Cerebellar nuclear complex (tissue), 1 donor: Measurements from ENCODE around the gene CCDC30.
"Not testable (repeated sequence)": the region's sequence is repeated elsewhere in the genome, so short reads cannot be mapped to it uniquely, and the experiment has no call there.

ENCODE experiments used
- DNase-seq, 2 experiments: peaks; one replicate each; lab custom pipeline; 2025; lab: John Stamatoyannopoulos, UW

The CCDC30 gene

DNA sequence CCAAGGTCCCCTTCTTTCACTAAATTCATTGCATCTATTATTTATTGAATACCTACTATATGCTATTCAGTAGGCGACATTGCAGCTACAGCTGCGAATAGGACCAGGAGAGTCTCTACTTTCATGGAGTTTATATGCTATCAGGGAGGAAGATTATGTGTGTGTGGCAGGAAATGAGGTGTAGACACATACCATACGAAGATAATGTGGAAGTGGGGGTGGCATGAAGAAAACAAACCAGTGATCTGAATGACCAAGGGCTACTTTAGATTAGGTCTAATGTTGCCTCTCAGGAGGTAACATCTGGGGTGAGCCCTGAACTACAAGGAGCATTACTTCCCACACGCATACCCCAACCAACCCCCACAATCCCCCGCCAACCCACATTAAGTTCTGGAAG, 194.1 kb downstream of the CCDC30 start:
- no peak for DNase-seq

DNA sequence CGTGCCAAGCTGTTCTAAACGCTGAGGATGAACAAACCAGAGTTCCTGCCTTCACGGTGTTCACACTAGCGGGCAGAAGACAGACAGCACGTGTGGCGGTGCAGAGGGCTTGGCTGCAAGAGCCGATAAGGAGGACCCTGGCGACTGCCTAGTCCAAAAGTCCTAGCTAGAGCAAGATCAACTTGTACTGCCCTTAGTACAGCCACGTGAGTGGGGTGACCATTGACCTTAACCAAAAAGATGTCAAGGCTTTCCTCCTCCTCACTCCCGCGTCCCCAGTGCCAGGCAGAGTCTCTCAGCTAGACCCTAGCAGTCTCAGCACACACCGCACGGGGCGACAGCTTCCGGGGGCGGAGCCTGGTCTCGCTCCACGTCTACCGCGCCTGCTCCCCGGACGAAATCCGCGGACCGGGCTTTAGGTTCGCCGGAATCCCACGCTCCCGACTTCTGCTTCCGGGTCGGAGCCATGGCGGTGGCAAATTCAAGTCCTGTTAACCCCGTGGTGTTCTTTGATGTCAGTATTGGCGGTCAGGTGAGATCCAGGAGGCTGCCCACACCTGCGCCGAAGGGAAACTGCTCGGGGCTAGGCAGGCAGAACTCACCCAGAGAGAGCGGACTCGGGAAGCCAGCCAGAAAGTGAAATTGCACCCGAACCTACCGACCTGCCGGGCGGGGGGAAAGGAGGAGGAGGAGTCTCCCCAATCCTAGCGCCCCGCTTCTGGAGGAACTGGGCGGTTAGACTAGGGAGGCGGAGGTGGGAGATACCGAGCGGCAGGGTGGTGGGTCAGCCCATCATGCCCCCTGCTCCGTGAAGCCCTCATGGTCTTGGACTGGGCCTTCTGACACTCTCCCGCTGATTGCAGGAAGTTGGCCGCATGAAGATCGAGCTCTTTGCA, 195.1 kb downstream of the CCDC30 start, which contains the start of gene PPIH:
TSS of gene PPIH (plus strand) at position 443 of the 896 bp plus-strand sequence. CDS start at position 467, 24 bp downstream.
- DNase-seq = peak; percentile 31 to 84

- DNase-seq = no peak
Measured at GRCh38 chr1:42658877-42659337, 195.8 kb downstream of the CCDC30 start.

DNA sequence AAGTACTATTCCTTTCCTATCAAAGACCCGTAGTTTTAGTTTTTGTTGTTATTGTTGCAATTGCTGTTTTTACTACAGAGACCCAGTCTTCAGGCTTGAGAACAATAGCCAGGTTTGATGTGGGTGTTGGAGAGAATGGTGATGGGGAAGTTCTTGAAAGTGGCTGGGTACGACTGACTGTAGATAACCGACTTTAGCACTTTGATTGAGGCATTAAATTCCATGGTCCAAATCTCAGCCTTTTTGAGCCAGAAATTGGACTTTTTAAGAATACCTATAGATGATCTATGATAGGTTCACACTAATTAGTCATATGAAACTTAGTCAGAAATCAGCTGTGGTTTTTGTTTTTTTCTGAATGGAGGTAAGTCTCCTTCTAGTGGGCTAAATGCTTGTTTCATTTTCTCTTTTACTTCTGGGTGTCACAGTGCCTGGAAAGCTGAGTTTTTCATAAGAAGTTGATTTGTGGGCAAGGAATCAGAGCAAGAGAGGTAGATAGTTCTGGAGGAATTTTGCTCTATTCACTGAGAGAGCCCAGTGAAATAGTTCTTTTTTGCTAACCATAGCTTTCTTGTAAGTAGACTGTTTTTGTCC, 197.9 kb downstream of the CCDC30 start:
- no peak for DNase-seq

DNA sequence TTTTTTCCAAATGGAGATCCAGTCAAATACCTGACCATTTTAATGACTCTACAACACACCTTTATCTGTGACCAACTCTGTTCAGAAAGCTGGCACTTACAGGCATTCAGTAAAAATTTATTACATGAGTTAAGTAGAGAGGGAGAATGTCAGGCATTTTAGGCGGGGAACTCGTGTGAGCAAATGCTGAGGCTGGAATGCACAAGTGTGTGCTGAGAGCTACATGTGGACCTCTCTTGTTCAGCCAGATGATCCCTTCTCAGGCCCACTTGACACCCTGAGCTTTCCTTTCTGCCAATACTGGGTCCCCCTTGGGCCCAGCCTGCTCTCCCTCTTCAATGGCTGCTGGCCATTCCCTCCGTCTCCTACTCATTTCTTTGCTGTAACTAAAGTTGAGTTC, 206.8 kb downstream of the CCDC30 start:
- no peak for DNase-seq

DNA sequence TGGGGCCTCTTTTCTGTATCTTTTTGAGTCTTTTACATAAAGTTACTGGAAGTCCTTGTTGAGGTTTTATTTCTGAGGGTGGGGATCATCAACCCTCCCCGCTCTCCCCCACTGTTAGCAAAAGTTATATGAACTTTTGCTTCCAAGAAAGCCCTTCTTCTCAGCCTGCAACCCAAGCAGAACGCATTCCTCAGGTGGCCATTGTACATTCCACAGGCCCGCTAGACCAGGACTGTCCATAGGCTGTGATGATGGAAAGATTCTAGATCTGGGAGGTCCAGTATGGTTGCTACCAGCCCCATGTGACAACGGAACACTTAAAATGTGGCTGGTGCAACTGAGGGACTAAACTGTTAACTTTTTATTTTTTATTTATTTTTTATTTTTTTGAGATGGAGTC, 207.3 kb downstream of the CCDC30 start:
- no peak for DNase-seq

DNA sequence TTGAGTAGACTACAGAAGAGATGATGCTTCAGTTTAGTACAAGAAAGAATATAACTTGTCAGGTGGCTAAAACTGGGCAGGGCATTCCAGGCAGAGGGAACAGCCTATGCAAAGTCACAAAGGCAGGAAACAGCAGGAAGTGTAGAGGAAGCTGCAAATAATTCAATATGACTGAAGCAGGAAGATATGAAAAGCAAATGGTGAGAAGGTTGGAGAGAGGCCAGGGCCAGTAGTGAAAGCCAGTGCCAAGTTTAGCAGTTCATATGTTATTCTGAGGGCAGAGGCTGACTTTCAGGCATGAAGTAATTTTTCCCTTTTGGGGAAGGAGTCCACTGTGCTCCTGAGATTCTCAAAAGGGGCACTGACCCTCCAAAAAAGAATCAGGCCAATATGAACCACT, 211.1 kb downstream of the CCDC30 start:
- DNase-seq = no peak

DNA sequence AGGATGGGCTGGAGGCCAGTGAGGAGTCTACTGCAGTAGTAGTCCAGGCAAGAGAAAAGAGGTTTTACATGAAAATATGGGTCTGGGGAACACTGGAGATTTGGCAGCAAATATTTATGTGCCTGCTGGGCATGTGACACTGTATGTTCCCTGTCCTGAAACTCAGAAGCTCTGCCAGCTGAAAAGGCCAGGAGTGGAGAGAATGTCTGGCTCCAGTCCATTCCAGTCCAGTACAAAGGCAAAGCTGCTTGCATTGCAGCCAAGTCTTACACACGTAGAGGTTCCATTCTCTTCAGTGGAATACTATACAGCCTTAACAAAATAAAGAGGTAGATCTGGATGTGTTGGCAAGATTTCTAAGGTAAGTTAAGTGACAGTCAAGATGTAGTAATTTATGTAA, 211.6 kb downstream of the CCDC30 start:
- DNase-seq = no peak

DNA sequence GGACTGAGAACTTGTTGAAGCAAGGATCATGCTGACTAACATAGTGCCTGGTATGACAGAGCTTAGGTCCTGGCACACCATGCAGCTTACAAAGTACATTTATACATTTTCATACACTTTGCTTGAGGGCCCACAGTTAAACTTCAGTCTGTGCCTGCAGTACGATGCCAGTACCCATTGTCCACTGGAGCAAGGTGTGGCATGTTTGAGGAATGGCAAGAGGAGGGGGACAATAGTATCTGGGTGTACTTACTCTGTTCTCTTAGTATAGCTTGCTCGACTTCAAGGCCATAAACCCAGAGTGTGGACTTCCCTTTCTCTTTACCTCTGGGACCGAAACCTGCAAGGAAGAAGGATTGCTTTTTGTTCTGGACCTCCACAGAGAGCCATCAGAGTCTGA, 212.4 kb downstream of the CCDC30 start:
- no peak for DNase-seq

DNA sequence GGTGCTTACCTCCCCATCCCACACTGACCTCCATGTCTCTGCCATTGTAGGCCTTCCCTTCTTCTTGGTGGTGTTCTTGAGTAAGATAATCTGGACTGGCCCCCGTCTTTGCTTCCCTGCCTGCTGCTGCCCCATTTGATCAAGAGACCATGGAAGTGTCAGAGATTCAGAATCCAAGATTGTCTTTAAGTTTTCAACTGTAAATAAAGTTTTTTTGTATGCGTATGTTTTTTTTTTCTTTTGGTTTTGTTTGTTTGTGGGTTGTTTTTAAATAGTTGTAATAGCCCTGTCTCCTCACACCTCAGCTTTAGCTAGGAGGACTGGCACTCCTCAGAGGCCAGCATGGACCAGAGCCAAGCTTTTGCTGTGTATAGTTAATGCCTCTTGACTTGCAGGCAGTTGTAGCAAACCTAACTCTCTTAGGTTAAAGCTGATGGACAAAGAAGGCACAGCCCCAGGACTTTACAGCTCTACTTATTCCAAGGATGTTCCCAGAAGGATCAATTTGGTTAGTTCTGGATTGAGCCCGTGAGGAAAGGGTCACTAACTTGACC, 213.5 kb downstream of the CCDC30 start:
- DNase-seq = no peak

GRCh38 chr1:42679364-42679983, 216.4 kb downstream of the CCDC30 start:
- DNase-seq = no peak

DNA sequence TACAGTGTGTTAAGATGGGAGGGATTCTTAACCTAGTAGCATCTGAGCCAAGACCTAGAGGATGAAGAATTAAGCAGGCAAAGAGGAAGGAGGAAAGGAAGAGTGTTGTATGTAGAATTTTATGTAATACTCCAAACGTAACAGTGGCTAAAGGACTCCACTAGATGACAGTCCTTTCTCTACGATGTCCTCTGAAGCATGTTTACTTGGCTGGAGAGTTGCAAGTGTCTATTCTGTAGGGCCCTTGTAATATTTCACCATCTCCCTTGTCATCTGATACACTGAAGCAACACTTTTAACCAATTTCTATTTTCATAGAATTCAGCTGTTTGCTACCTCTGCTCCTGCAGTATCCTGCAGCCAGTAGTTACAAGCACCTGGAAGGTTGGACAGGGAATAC, 217.0 kb downstream of the CCDC30 start:
- DNase-seq = no peak

GRCh38 chr1:42680921-42681683, 218.0 kb downstream of the CCDC30 start:
- DNase-seq = no peak

DNA sequence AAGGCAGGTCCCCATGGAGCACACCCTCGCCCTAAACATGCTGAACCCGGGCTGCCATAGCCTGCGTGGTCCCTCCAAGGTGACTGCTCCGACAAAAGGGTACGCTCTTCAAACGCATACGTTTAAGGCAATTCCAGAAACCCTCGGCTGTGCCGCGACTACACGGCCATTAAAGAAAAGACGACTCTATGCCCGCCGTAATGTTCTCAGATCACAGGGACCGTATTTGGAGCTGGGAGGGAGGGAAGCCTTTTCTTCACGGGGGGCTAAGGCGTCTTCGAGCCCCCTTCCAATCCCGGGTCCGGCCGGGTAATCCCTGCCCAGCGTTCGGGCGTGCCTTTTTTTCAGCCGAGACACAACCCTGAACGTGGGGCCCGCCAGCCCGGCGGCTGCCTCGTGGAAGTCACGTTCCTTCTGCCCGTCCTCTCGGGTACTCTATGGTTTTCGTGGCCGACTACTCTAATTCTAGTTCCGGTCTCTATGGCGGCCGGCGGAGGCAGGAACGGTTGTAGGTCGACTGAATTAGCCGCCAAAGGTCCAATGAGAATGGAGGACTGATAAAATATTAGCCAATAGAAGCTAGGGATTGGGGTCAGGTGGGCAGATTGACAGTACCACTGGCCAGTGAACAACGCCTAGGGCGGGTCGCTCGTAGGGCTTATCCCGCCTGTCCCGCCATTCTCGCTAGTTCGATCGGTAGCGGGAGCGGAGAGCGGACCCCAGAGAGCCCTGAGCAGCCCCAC, 218.8 kb downstream of the CCDC30 start, which contains the start of gene YBX1:
TSS of gene YBX1 (plus strand) at position 678 of the 743 bp plus-strand sequence. CDS start 148 bp downstream, outside the sequence.
- DNase-seq = peak; percentile 95 to 98

- DNase-seq = not testable (repeated sequence)
Measured at GRCh38 chr1:42682484-42682738, 219.3 kb downstream of the CCDC30 start.

GRCh38 chr1:42682739-42683531, 219.8 kb downstream of the CCDC30 start:
- no peak for DNase-seq

GRCh38 chr1:42684139-42684538, 221.1 kb downstream of the CCDC30 start:
- no peak for DNase-seq

DNA sequence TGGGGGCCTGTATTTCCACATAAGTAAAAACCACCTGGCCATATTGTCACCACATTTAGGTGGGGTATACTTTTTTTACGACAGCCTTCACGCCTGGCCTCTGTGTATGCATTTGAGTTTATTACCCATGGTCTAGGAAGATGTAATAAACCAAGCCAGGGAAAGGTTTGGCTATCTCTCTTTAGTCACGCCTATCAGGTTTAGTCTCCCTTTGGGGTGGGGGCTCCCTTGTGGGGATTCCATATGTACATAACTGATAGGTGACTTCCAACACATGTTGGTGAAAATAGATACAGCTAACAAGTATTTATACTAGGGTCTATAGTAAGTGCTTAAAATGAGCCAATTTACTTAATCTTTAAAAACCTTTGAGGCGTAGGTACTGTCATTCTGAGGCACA, 223.3 kb downstream of the CCDC30 start:
- no peak for DNase-seq

GRCh38 chr1:42689912-42690311, 226.8 kb downstream of the CCDC30 start:
- DNase-seq = no peak

DNA sequence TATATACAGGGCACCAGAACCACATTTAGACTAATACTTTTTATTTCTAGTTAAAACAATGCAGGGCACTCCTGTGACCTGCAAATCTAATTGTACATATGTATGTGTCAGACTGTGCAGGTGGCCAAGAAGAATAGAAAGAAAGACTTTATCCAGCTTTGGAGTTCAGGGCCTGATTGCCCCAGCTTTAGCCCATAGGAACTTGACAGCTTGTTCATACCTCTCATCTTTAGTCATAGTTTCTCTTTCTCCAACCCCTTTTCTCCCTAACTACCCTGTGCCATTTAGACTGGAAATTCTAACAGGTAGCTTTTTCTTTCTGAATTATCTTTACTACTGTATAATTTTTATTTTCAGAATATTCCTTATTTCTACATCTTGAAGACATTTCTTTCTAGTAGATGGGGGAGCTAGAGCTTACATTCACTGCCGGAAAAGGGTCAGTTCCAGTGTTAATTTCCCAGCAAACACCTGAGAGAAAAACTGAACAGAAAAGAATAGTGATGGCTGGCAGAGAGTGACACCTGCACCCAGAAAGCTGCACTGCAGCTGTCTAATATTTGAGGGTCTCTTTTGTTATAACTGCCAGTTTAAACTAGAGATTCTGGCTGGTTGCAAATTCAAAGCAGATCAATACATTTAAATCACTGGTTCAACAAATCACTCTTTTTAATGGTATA, 227.5 kb downstream of the CCDC30 start:
- no peak for DNase-seq
